ENCODE results near the gene ITPR1. TPM values are rescaled to one million over a fixed set of nuclear protein-coding genes. Genes with fewer than 3 reads are reported as not detected.

Gene ITPR1
- total and polyA plus RNA-seq, 2 experiments from 2014 or later: 6.8 to 21.0 TPM

- no peak overlapping the region for H3K4me3 ChIP-seq
- Mint-ChIP-seq H3K36me3 (ENCODE audit: low read depth) (no peaks in the 10 kb centered on the region), H3K27ac (no peak overlapping the region), H3K4me3 (no peak overlapping the region), H3K27me3 (ENCODE audit: insufficient read depth, low read depth, poor library complexity) (no peaks in the 10 kb centered on the region), H3K4me1 (peaks cover 3% of the 10 kb centered on the region; the same call in 1 of the 3 replicates), H3K9me3 (no peaks in the 10 kb centered on the region)
- TF ChIP-seq NANOG (IDR thresholded peaks at IDR 0.05; ENCODE audit: borderline replicate concordance): no peak
- TF ChIP-seq, protein P1, sequence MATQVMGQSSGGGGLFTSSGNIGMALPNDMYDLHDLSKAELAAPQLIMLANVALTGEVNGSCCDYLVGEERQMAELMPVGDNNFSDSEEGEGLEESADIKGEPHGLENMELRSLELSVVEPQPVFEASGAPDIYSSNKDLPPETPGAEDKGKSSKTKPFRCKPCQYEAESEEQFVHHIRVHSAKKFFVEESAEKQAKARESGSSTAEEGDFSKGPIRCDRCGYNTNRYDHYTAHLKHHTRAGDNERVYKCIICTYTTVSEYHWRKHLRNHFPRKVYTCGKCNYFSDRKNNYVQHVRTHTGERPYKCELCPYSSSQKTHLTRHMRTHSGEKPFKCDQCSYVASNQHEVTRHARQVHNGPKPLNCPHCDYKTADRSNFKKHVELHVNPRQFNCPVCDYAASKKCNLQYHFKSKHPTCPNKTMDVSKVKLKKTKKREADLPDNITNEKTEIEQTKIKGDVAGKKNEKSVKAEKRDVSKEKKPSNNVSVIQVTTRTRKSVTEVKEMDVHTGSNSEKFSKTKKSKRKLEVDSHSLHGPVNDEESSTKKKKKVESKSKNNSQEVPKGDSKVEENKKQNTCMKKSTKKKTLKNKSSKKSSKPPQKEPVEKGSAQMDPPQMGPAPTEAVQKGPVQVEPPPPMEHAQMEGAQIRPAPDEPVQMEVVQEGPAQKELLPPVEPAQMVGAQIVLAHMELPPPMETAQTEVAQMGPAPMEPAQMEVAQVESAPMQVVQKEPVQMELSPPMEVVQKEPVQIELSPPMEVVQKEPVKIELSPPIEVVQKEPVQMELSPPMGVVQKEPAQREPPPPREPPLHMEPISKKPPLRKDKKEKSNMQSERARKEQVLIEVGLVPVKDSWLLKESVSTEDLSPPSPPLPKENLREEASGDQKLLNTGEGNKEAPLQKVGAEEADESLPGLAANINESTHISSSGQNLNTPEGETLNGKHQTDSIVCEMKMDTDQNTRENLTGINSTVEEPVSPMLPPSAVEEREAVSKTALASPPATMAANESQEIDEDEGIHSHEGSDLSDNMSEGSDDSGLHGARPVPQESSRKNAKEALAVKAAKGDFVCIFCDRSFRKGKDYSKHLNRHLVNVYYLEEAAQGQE (IDR thresholded peaks at IDR 0.05; ENCODE audit: unreplicated experiment): no peak
- TF ChIP-seq ETS1 (IDR thresholded peaks at IDR 0.05): no peak
- no peak for TF ChIP-seq CTCF (conservative IDR thresholded peaks at IDR 0.05; ENCODE audit: low read depth in 2 of 2)
- no peak for TF ChIP-seq STAT1 (IDR thresholded peaks at IDR 0.05; ENCODE audit: unreplicated experiment)
- H4K20me1 ChIP-seq (replicated peaks; ENCODE audit: insufficient read depth): no peaks in the 10 kb centered on the region
- H3F3A ChIP-seq (replicated peaks; ENCODE audit: low read depth): no peaks in the 10 kb centered on the region
- H3K9me2 ChIP-seq (ENCODE audit: insufficient read depth): peaks cover 9% of the 10 kb centered on the region
- H3K27ac ChIP-seq (ENCODE audit: low read depth): no peak overlapping the region
- no peak overlapping the region for H3K4me2 ChIP-seq
- H3K4me1 ChIP-seq (ENCODE audit: insufficient read depth): no peaks in the 10 kb centered on the region
- H3K27me3 ChIP-seq (ENCODE audit: insufficient read depth): no peaks in the 10 kb centered on the region
- no peaks in the 10 kb centered on the region for H3K79me2 ChIP-seq (replicated peaks; ENCODE audit: insufficient read depth)
- H2AFZ ChIP-seq: no peak overlapping the region
- ATAC-seq (no peak), DNase-seq (ENCODE audit: low spot score) (no peak)
- no peaks in the 10 kb centered on the region for H3K36me3 ChIP-seq (ENCODE audit: insufficient read depth)
Measured at GRCh38 chr3:4744405-4745234, 251.5 kb downstream of the ITPR1 start.

- Mint-ChIP-seq H3K4me3 (no peak overlapping the region), H3K27ac (no peak overlapping the region), H3K27me3 (ENCODE audit: insufficient read depth, low read depth, poor library complexity) (no peaks in the 10 kb centered on the region), H3K36me3 (ENCODE audit: low read depth) (no peaks in the 10 kb centered on the region), H3K4me1 (peaks cover 3% of the 10 kb centered on the region; the same call in 1 of the 3 replicates), H3K9me3 (no peaks in the 10 kb centered on the region)
- peaks cover 3% of the 10 kb centered on the region; the same call in 1 of the 2 replicates for H3K9me2 ChIP-seq (ENCODE audit: insufficient read depth)
- H3K79me2 ChIP-seq (replicated peaks; ENCODE audit: insufficient read depth): no peaks in the 10 kb centered on the region
- H4K20me1 ChIP-seq (replicated peaks; ENCODE audit: insufficient read depth): no peaks in the 10 kb centered on the region
- H3K4me3 ChIP-seq: no peak overlapping the region
- DNase-seq (ENCODE audit: low spot score) (no peak), ATAC-seq (no peak)
- H3K27me3 ChIP-seq (ENCODE audit: insufficient read depth): no peaks in the 10 kb centered on the region
- H3F3A ChIP-seq (replicated peaks; ENCODE audit: low read depth): no peaks in the 10 kb centered on the region
- no peak overlapping the region for H2AFZ ChIP-seq
- H3K27ac ChIP-seq (ENCODE audit: low read depth): no peak overlapping the region
- H3K36me3 ChIP-seq (ENCODE audit: insufficient read depth): no peaks in the 10 kb centered on the region
- no peaks in the 10 kb centered on the region for H3K4me1 ChIP-seq (ENCODE audit: insufficient read depth)
- H3K4me2 ChIP-seq: no peak overlapping the region
- TF ChIP-seq ZNF462 (CRISPR knock-in tag; IDR thresholded peaks at IDR 0.05): no peak
- TF ChIP-seq EZH2phosphoT487 (IDR thresholded peaks at IDR 0.05; ENCODE audit: unreplicated experiment): no peak
- no peak for TF ChIP-seq STAT1 (IDR thresholded peaks at IDR 0.05; ENCODE audit: unreplicated experiment)
- no peak for TF ChIP-seq EZH2 (IDR thresholded peaks at IDR 0.05; ENCODE audit: low read depth, unreplicated experiment)
Measured at GRCh38 chr3:4745235-4745610, 252.1 kb downstream of the ITPR1 start.

Data from GM23338 (cell line).